ENCODE data around the gene TAF4B. TPM values are rescaled to one million over a fixed set of nuclear protein-coding genes. Genes with fewer than 3 reads are reported as not detected.
A peak's percentile ranks its signal among the peaks of the same experiment; 100 is the strongest.
"Not testable (repeated sequence)": the region's sequence is repeated elsewhere in the genome, so short reads cannot be mapped to it uniquely, and the experiment has no call there.

The TAF4B gene
- total RNA-seq, 1 experiment from 2014 or later = 12.3 TPM

DNA sequence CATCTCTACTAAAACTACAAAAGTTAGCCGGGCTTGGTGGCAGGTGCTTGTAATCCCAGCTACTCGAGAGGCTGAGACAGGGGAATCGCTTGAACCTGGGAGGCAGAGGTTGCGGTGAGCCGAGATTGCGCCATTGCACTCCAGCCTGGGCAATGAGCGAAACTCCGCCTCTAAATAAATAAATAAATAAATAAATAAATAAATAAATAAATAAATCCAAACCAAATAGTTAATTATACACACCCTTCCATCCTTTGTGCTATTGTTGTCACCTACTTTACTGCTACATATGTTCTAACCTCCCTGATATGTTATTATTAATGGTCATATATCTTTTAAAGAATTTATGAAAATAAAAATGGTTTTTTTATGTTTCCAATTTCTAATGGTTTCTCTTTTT, 155.3 kb downstream of the TAF4B start:
- not testable (repeated sequence) for DNase-seq (ENCODE audit: low read depth)

DNA sequence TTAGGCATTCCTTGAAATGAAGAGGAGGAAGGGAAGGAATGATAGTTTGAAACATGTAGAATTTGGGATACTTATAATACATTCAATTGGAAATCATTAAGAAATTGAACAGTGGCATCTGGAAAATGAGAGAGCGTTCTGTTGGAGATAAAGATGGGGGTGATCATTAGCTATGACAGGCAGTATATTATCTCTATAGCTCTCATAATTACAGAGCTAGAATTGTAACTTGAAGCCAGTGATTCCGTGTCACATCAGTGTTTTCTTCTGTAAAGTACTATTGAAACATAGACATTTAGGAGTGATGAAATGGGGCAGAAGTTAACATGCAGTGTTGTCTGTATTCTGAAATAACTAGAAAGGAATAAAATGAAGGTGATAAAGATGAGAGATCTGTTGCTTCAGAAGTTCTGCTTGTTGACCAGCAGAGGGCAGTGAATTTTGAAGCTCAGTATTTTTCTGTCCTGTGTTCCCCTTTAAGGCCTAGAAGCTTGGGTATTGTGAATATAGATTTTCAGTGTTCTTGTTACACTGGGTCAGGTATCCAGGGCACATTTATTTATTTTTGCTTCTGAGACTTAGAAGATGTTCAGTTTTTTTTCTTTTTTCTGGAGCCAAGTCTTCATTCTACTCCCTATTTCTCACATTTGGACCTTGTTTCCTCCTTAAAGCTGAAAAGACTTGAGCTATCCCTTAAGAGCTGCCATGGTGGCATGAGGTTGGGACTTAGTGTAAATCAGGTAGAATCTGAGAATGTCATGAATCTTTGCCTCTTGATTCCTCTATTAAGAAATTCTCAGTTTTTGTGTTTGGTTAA, 157.4 kb downstream of the TAF4B start:
- peak; percentile 31 for DNase-seq (ENCODE audit: low read depth)

GRCh38 chr18:26386002-26386401, 159.8 kb downstream of the TAF4B start:
- peak; percentile 62 for DNase-seq (ENCODE audit: low read depth)

GRCh38 chr18:26386441-26386840, 160.2 kb downstream of the TAF4B start:
- no peak for DNase-seq (ENCODE audit: low read depth)

- DNase-seq (ENCODE audit: low read depth) = no peak
Measured at GRCh38 chr18:26394047-26394654, 167.9 kb downstream of the TAF4B start.

DNA sequence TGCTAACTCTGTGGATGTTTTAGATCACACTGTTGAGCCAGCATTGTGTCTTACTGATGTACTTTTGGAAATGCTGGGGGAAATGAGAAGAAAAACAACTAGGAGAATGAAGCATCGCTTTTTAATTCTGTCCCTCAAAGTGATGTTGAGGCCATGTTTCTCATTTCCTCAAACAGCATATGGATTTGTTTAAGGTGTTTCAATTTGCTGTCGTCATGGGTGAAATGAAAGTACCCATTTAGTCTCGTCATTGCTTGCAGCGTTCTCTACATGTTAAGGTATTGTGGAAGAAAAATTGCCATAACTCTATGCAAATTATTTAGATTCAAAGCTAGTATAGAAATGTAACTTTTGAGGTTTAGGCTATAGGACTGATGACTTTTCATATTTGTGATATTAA, 170.8 kb downstream of the TAF4B start:
- DNase-seq (ENCODE audit: low read depth) = no peak

DNA sequence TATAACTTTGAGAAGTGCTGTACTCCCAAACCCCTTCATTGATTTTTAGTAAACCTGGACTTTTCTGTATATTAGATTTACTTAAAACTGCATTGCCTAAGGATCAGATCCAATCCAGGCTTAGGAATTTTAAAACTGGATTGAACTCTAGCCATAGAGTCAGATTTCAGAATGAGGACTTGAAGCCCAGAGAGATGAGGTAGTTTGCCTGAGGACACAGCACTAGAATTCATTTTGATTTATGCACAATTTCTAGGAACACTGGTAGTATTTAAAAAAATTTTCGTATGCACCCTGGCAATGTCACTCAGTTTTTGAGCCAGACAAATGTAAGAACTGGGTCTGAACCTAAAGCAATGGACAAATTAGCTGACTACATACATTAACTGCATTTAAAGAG, 177.2 kb downstream of the TAF4B start:
- DNase-seq (ENCODE audit: low read depth) = no peak

DNA sequence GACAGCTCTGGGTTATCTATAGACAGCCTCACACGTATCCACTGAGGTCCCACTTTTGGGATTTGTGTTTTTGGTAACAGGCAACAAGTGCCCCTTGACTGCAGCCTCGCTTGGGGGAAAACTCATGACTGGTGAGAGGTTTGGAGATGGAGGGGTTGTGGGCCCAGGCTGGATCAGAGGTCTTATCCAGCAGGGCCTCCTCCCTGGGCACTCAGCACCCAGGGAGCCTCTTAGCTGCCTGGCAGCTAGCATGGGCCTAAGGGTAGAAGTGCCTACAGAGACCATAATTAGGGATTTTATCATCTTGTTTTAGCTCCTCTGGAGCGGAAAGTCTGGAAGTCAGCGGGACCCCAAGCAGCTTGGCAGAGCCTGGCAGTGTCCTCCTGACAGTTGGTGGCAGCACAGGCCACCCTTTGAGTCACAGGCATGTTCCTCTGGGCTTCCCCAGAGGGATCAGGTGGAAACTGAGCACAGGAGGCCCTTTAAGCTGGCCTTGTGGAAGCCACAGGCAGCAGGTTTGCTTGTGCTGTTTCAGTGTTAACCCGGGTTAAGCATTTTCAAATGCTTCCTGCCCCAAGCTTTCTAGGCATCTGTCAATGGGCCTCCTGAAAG, 179.1 kb downstream of the TAF4B start:
- peak; percentile 37 for DNase-seq (ENCODE audit: low read depth)

- DNase-seq (ENCODE audit: low read depth) = no peak
Measured at GRCh38 chr18:26406324-26406723, 180.1 kb downstream of the TAF4B start.

DNA sequence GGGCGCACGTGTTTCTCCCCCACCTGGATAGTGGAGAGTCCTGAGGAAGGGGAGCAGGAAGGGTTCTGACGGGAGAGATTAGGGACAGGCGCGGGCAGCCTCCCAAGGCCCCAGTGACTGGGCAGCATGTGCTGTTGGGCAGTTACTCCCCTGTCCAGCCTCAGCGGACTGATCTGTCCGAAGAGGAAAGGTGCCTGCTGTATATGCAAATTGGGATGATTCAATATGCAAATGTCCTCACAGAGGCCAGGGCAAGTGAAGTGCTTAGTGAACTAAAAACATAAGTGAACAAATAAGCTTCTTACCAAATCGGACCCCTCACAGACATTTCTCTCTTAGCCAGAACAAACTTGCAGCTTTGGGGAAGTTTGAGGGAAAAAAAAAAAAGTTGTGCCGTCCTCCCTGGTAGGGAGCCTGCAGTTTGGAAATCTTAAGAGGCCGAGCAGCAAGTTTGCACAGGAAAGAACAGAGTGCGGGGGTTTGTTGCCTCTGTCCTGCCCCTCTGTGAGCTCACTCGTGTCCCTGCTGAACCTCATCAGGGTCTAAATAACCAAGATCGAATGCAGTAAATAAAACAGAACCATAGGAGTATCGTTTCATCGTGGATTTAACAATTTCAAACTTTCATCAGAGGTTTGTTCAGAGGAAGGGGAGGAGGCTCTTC, 180.7 kb downstream of the TAF4B start:
- no peak for DNase-seq (ENCODE audit: low read depth)

- DNase-seq (ENCODE audit: low read depth) = no peak
Measured at GRCh38 chr18:26407736-26408601, 181.7 kb downstream of the TAF4B start.

DNA sequence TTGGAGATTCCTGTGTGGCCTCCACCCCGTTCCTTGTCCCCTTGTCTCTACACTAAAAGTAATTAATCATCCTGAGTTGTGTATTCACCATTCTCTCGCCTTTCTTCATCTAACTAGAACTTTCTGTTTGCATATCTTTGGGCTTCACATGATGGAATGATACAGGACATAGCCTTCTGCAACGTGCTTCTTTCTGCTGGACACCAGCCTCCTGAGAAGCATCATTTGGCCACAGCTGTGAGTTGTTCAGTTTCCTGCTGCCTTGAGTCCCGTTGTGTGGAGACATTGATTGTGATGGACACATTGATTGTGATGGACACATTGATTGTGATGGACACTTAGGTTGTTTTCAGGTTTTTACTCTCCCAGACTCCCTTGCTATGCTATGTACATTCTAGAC, 182.8 kb downstream of the TAF4B start:
- no peak for DNase-seq (ENCODE audit: low read depth)

- DNase-seq (ENCODE audit: low read depth) = no peak
Measured at GRCh38 chr18:26414901-26415440, 188.7 kb downstream of the TAF4B start.

GRCh38 chr18:26415631-26416030, 189.4 kb downstream of the TAF4B start:
- DNase-seq (ENCODE audit: low read depth) = no peak

DNA sequence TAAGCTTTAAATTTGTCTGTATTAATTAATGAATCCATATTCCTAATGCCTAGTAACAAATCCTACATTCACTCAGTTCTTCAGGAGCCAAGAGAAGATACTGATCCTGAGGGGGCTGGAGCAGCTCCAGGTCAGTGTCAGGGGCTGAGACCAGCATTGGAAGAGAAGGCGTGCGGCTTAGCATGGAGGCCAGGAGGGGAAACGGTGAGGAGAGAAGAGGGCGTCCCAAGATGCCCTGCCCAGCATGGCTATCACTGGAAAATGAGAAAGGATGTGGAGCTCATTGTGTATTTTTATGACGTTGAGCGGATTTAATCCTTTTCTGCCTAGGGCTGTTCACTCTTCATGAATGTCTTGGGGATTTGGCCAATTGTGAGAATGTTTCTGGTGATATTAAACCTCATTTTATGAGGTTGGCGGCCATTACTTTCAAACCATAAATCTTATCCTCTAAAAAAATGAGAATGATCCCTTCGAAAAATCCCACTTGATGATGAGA, 190.5 kb downstream of the TAF4B start:
- no peak for DNase-seq (ENCODE audit: low read depth)

DNA sequence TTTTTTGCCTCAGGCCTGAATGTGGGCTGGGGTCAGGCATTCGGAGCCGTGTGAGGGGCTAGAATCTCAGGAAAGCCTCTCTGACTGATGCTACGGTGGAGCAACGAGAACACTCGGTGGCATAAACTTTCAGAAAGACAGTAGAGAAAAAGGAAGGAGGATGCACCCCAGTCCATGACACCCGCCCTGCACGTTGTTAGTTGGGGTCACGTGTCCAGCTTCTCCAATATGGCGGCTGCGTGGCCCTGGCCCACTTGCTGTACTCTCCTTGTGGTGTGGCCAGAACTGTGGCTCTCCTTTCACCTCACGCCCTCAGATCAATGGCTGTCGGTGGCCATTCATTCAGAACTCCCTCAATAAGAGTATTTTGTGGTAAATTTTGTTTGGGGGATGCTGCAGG, 190.9 kb downstream of the TAF4B start:
- DNase-seq (ENCODE audit: low read depth) = no peak

GRCh38 chr18:26418225-26418624, 192.0 kb downstream of the TAF4B start:
- no peak for DNase-seq (ENCODE audit: low read depth)

- no peak for DNase-seq (ENCODE audit: low read depth)
Measured at GRCh38 chr18:26419746-26420145, 193.5 kb downstream of the TAF4B start.

GRCh38 chr18:26421503-26421902, 195.3 kb downstream of the TAF4B start:
- no peak for DNase-seq (ENCODE audit: low read depth)

GRCh38 chr18:26421931-26422330, 195.7 kb downstream of the TAF4B start:
- DNase-seq (ENCODE audit: low read depth) = no peak

All from Daoy (cell line).